HG03432 (cell line): ENCODE data around the gene F7.

ENCODE experiments used
- ATAC-seq: cut with Tn5 transposase; IDR thresholded peaks from one replicate; pipeline ENCODE4 v1.9.1; 2021; ENCODE audit warnings: mild to moderate bottlenecking, moderate library complexity; ENCODE audit not compliant: unreplicated experiment

F7 gene

GRCh38 chr13:113166681-113167080 lies 61.1 kb downstream of the F7 start:
- no peak for ATAC-seq

- no peak for ATAC-seq
Measured at GRCh38 chr13:113167155-113167554, 61.6 kb downstream of the F7 start.

GRCh38 chr13:113167575-113167974 lies 62.0 kb downstream of the F7 start:
- no peak for ATAC-seq

GRCh38 chr13:113168211-113168610 lies 62.6 kb downstream of the F7 start:
- no peak for ATAC-seq

GRCh38 chr13:113169277-113170272 lies 64.0 kb downstream of the F7 start:
- no peak for ATAC-seq
